ENCODE data around the gene HRAS. TPM values are rescaled to one million over a fixed set of nuclear protein-coding genes. Genes with fewer than 3 reads are reported as not detected.

HRAS gene
- polyA plus RNA-seq, 1 of the 3 experiments (the other 2 are of a cell fraction): 217 TPM

DNA sequence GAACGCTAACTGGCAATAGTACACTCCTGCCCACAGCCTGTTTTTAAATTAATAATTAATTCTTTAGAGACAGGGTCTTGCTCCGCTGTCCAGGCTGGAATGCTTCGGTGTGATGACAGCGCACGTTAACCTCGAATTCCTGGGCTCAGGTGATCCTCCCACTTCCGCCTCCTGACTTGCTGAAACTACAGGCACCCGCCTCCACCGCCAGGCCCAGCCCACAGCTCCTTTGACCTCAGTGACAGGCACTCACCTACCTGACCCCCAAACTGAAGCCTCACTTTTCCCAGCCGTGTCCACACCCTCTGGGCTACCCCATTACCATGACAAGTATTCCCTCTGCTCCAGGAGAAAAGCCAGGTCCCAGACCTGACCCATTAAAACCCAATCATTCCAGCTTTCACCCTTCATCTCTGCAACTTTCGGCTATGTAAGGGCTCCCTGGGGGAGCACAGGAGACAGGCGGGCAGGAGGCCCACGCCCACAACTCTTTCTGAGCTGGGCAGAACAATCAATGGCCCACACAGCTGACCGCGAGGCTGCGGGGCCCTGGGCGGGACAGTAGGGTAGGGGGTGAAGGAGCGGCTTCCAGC lies 24.4 kb upstream of the HRAS start:
- Histone ChIP-seq H3K4me1 (ENCODE audit: control insufficient read depth in 1 of 2, insufficient read depth in 2 of 2, low read depth in 1 of 2, low read length in 1 of 2) (peaks cover 4 to 22% of the 10 kb centered on the region in 2 experiments; a peak in 2 of 4 replicates), H3K27ac (ENCODE audit: low read depth in 2 of 2, low read length in 1 of 2) (peak overlapping the region in 1 of 2 experiments; percentile 82; a peak in 1 of 4 replicates), H2AFZ (ENCODE audit: low read depth) (0 out of 2 replicates have a peak overlapping the region, but pooled peaks have one; percentile 74), H3K36me3 (replicated peaks in 1 of 2; ENCODE audit: control insufficient read depth in 1 of 2, insufficient read depth in 2 of 2, low read length in 1 of 2) (no peaks in the 10 kb centered on the region), H3K79me2 (ENCODE audit: insufficient read depth) (no peaks in the 10 kb centered on the region; the same call in 1 of the 2 replicates), H3K9ac (peak overlapping the region; percentile 55; the same call in 1 of the 2 replicates), H3K4me2 (peak overlapping the region; percentile 84), H3K27me3 (ENCODE audit: insufficient read depth) (peaks cover 11% of the 10 kb centered on the region), H3K9me2 (no peaks in the 10 kb centered on the region), H4K20me1 (ENCODE audit: insufficient read depth) (no peaks in the 10 kb centered on the region), H3F3A (replicated peaks; ENCODE audit: insufficient read depth) (no peaks in the 10 kb centered on the region), H3K9me3 (no peaks in the 10 kb centered on the region), H3K4me3 (ENCODE audit: low read depth in 2 of 2, low read length in 1 of 2) (peak overlapping the region; percentile 58 to 63)
- TF ChIP-seq RCOR1 (IDR thresholded peaks at IDR 0.05; ENCODE audit: low read length): no peak
- TF ChIP-seq, protein P1, sequence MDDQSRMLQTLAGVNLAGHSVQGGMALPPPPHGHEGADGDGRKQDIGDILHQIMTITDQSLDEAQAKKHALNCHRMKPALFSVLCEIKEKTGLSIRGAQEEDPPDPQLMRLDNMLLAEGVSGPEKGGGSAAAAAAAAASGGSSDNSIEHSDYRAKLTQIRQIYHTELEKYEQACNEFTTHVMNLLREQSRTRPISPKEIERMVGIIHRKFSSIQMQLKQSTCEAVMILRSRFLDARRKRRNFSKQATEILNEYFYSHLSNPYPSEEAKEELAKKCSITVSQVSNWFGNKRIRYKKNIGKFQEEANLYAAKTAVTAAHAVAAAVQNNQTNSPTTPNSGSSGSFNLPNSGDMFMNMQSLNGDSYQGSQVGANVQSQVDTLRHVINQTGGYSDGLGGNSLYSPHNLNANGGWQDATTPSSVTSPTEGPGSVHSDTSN (IDR thresholded peaks at IDR 0.05): no peak
- TF ChIP-seq, protein P2, sequence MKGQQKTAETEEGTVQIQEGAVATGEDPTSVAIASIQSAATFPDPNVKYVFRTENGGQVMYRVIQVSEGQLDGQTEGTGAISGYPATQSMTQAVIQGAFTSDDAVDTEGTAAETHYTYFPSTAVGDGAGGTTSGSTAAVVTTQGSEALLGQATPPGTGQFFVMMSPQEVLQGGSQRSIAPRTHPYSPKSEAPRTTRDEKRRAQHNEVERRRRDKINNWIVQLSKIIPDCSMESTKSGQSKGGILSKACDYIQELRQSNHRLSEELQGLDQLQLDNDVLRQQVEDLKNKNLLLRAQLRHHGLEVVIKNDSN (IDR thresholded peaks at IDR 0.05; ENCODE audit: borderline replicate concordance, low read depth): no peak
- no peak for TF ChIP-seq NFIC (IDR thresholded peaks at IDR 0.05; ENCODE audit: borderline replicate concordance)
- TF ChIP-seq, protein P3, sequence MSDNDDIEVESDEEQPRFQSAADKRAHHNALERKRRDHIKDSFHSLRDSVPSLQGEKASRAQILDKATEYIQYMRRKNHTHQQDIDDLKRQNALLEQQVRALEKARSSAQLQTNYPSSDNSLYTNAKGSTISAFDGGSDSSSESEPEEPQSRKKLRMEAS (IDR thresholded peaks at IDR 0.05; ENCODE audit: low read depth): no peak
- TF ChIP-seq FOXJ3 (CRISPR knock-in tag; IDR thresholded peaks at IDR 0.05): no peak
- no peak for TF ChIP-seq EZH2phosphoT487 (IDR thresholded peaks at IDR 0.05; ENCODE audit: borderline replicate concordance, low read depth)
- no peak for TF ChIP-seq RFX5 (IDR thresholded peaks at IDR 0.05; ENCODE audit: low read length)
- TF ChIP-seq GATA2 (CRISPR knock-in tag; IDR thresholded peaks at IDR 0.05): no peak
- TF ChIP-seq YY1 (IDR thresholded peaks at IDR 0.05; ENCODE audit: low read depth): no peak
- no peak for TF ChIP-seq MEF2A (IDR thresholded peaks at IDR 0.05; ENCODE audit: borderline replicate concordance, low read depth)
- no peak for TF ChIP-seq EP300 (IDR thresholded peaks at IDR 0.05; ENCODE audit: borderline replicate concordance in 1 of 2, low read depth in 1 of 2, low read length in 1 of 2)
- no peak for TF ChIP-seq JUND (IDR thresholded peaks at IDR 0.05)
- no peak for TF ChIP-seq FOSL2 (IDR thresholded peaks at IDR 0.05; ENCODE audit: borderline replicate concordance, low read depth)
- TF ChIP-seq MXI1 (IDR thresholded peaks at IDR 0.05; ENCODE audit: low read depth, low read length): no peak
- TF ChIP-seq TAF1 (IDR thresholded peaks at IDR 0.05; ENCODE audit: borderline replicate concordance, low read depth, low read length): no peak
- TF ChIP-seq, protein P4, sequence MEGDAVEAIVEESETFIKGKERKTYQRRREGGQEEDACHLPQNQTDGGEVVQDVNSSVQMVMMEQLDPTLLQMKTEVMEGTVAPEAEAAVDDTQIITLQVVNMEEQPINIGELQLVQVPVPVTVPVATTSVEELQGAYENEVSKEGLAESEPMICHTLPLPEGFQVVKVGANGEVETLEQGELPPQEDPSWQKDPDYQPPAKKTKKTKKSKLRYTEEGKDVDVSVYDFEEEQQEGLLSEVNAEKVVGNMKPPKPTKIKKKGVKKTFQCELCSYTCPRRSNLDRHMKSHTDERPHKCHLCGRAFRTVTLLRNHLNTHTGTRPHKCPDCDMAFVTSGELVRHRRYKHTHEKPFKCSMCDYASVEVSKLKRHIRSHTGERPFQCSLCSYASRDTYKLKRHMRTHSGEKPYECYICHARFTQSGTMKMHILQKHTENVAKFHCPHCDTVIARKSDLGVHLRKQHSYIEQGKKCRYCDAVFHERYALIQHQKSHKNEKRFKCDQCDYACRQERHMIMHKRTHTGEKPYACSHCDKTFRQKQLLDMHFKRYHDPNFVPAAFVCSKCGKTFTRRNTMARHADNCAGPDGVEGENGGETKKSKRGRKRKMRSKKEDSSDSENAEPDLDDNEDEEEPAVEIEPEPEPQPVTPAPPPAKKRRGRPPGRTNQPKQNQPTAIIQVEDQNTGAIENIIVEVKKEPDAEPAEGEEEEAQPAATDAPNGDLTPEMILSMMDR (IDR thresholded peaks at IDR 0.05): no peak
- no peak for TF ChIP-seq RAD21 (IDR thresholded peaks at IDR 0.05; ENCODE audit: low read length)
- ChIA-PET POLR2A (interaction anchor here (0.7 to 1.5 kb wide), 2 partner anchors 16 to 54 kb away, joined by 3 read pairs; no protein-coding TSS in a partner anchor), CTCF (interaction anchor here (0.8 to 1.5 kb wide), 3 partner anchors 41 to 164 kb away, joined by 3 to 7 read pairs (median 3); no protein-coding TSS in a partner anchor)
- WGBS (ENCODE audit: low lambda C conversion rate): 93% methylated on average over 16 of the region's 18 CpGs
- DNase-seq: no peak
